MCF 10A (cell line): ENCODE measurements around the gene ATAD1. TPM values are rescaled to one million over a fixed set of nuclear protein-coding genes. Genes with fewer than 3 reads are reported as not detected.
"Not testable (repeated sequence)": the region's sequence is repeated elsewhere in the genome, so short reads cannot be mapped to it uniquely, and the experiment has no call there.

ENCODE experiments used
- BruUV-seq: library from RNA; stranded (reverse); fragments of 400-500 nt; replicated peaks from 2 replicates; lab custom pipeline; 2021; lab: Mats Ljungman, UMichigan
- CTCF ChIA-PET: fragments of 300-600 bp; sonication (Branson Sonifier 250); formaldehyde crosslinking; extraction: SDS; loops from one replicate; lab custom pipeline; 2021; ENCODE audit warnings: antibody characterized with exemption, inconsistent platforms; lab: Yijun Ruan, JAX
- POLR2A ChIA-PET: fragments of 300-600, 350-650 bp; sonication (Branson Sonifier 250); formaldehyde crosslinking; extraction: SDS; loops from one replicate; lab custom pipeline; 2020; ENCODE audit warnings: antibody characterized with exemption, inconsistent platforms; lab: Yijun Ruan, JAX
- DNase-seq: peaks from one replicate; pipeline ENCODE4 v3.0.0-alpha.2; 2018; ENCODE audit not compliant: unreplicated experiment
- H3K27ac Mint-ChIP-seq: one replicate; pipeline ENCODE4 v1.8.0; 2022; ENCODE audit warnings: mild to moderate bottlenecking, low read depth, mixed read lengths; ENCODE audit not compliant: unreplicated experiment
- H3K27me3 Mint-ChIP-seq: one replicate; pipeline ENCODE4 v1.8.0; 2022; ENCODE audit warnings: mixed read lengths; ENCODE audit not compliant: insufficient read depth, unreplicated experiment
- H3K36me3 Mint-ChIP-seq: one replicate; pipeline ENCODE4 v1.8.0; 2022; ENCODE audit warnings: mild to moderate bottlenecking, moderate library complexity, mixed read lengths; ENCODE audit not compliant: insufficient read depth, unreplicated experiment
- H3K4me1 Mint-ChIP-seq: one replicate; pipeline ENCODE4 v1.8.0; 2022; ENCODE audit warnings: mixed read lengths; ENCODE audit not compliant: insufficient read depth, unreplicated experiment
- H3K4me3 Mint-ChIP-seq: one replicate; pipeline ENCODE4 v1.8.0; 2022; ENCODE audit warnings: mild to moderate bottlenecking, moderate library complexity, mixed read lengths; ENCODE audit not compliant: unreplicated experiment
- H3K9me3 Mint-ChIP-seq: one replicate; pipeline ENCODE4 v1.8.0; 2022; ENCODE audit warnings: mixed read lengths; ENCODE audit not compliant: unreplicated experiment
- intact Hi-C: fragments of 100-400 bp; cut with micrococcal nuclease; formaldehyde crosslinking; loops from 2 replicates; pipeline ENCODE4 v1.14.1; 2022
- total RNA-seq: library from RNA; stranded (reverse); gene quantifications from 2 replicates; pipeline ENCODE4 v1.2.3, GENCODE V29; 2022
- TF ChIP-seq, protein P1 (sequence below): fragments of 200-600 bp; IDR thresholded peaks from one replicate; pipeline ENCODE4 v1.8.0; 2022; ENCODE audit warnings: antibody characterized with exemption, mild to moderate bottlenecking; ENCODE audit not compliant: unreplicated experiment

Gene ATAD1
- total RNA-seq, 1 experiment from 2014 or later, result 75.2 TPM

DNA sequence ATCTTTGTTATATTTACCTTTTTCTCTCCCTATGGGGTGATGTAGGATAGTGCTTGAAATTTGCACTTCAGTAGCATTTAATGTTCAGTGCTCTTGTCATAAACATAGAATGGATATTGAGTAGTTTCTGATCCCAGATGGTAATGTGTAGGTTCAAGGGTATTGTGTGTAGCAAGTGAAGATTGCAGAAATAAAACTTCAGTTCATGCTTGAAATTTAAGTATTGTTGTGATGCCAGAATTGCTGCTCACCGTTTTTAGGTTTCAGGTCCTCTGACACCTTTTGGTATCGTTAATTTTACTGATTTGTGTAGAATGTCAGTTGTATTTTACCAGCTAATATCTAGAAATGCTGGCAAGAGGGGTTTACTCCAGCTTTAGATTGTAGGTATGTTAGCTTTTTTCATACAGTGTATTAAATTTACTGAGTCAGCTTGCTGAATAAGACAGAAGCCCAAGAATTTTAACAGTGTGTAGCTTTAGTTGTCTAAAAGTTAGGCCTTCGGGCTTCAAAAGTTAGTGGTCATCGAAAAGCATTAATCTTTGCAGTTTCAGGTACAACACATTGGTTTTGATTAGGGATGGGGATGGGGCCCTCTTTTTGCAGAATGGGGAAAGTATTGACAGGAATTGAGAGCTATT is 47.3 kb upstream of the ATAD1 start:
- H3K27me3 Mint-ChIP-seq, result no peaks in the 10 kb centered on the region
- ChIA-PET POLR2A (interaction anchor here (0.6 to 7.8 kb wide), 22 partner anchors 10 to 1125 kb away, joined by 3 to 192 read pairs (median 5); partner anchors contain the start of genes ATAD1 and FAS), CTCF (interaction anchor here (0.9 to 1.4 kb wide), 4 partner anchors 13 to 344 kb away, joined by 3 to 5 read pairs (median 4); no protein-coding TSS in a partner anchor)
- peak; percentile 38 for DNase-seq
- no peaks in the 10 kb centered on the region for H3K9me3 Mint-ChIP-seq
- H3K27ac Mint-ChIP-seq, result peak overlapping the region; percentile 75
- H3K36me3 Mint-ChIP-seq, result peaks cover 7% of the 10 kb centered on the region
- TF ChIP-seq, protein P1, sequence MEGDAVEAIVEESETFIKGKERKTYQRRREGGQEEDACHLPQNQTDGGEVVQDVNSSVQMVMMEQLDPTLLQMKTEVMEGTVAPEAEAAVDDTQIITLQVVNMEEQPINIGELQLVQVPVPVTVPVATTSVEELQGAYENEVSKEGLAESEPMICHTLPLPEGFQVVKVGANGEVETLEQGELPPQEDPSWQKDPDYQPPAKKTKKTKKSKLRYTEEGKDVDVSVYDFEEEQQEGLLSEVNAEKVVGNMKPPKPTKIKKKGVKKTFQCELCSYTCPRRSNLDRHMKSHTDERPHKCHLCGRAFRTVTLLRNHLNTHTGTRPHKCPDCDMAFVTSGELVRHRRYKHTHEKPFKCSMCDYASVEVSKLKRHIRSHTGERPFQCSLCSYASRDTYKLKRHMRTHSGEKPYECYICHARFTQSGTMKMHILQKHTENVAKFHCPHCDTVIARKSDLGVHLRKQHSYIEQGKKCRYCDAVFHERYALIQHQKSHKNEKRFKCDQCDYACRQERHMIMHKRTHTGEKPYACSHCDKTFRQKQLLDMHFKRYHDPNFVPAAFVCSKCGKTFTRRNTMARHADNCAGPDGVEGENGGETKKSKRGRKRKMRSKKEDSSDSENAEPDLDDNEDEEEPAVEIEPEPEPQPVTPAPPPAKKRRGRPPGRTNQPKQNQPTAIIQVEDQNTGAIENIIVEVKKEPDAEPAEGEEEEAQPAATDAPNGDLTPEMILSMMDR, result no peak
- peak overlapping the region; percentile 87 for H3K4me3 Mint-ChIP-seq
- intact Hi-C loops, result no loop called here
- H3K4me1 Mint-ChIP-seq, result peaks cover 20% of the 10 kb centered on the region
- BruUV-seq, result no TSS peak

DNA sequence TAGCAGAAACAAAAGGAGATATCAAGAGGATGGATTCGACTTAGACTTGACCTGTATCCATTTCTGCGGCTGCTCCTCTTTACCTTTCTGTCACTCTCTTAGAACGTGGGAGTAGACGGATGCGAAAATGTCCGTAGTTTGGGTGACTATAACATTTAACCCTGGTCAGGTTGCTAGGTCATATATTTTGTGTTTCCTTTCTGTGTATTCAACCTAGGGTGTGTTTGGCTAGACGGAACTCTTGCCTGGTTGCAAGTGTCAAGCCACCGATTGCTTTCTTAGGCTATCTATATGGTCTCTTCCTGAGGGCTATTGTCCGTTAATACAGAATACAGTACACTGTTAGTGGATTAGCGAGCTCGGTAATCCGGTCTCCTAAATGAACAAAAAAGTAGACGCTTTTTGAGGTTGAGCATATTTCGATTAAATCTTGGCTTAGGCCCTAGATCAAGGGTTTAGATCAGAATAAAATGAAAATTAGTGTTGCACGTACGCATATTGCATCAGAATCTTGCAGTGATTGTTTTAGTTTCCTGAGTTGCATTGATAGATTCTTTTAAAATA is 46.6 kb upstream of the ATAD1 start:
- ChIA-PET POLR2A (interaction anchor here (0.8 to 7.8 kb wide), 15 partner anchors 11 to 1126 kb away, joined by 3 to 192 read pairs (median 49); partner anchors contain the start of genes ATAD1 and FAS), CTCF (interaction anchor here (1.2 to 2.3 kb wide), 2 partner anchors 9 to 267 kb away, joined by 3 to 9 read pairs; no protein-coding TSS in a partner anchor)

DNA sequence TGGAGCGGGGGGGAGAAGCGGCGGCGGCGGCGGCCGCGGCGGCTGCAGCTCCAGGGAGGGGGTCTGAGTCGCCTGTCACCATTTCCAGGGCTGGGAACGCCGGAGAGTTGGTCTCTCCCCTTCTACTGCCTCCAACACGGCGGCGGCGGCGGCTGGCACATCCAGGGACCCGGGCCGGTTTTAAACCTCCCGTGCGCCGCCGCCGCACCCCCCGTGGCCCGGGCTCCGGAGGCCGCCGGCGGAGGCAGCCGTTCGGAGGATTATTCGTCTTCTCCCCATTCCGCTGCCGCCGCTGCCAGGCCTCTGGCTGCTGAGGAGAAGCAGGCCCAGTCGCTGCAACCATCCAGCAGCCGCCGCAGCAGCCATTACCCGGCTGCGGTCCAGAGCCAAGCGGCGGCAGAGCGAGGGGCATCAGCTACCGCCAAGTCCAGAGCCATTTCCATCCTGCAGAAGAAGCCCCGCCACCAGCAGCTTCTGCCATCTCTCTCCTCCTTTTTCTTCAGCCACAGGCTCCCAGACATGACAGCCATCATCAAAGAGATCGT is 46.0 kb upstream of the ATAD1 start:
- Mint-ChIP-seq H3K27ac (peak overlapping the region; percentile 83), H3K4me3 (peak overlapping the region; percentile 87), H3K4me1 (peaks cover 16% of the 10 kb centered on the region)
- POLR2A ChIA-PET, result interaction anchor here (0.8 to 7.8 kb wide), 25 partner anchors 11 to 689 kb away, joined by 3 to 192 read pairs (median 5); partner anchors contain the start of gene ATAD1
- not testable (repeated sequence) for H3K9me3 Mint-ChIP-seq, DNase-seq, BruUV-seq, H3K27me3 Mint-ChIP-seq, H3K36me3 Mint-ChIP-seq
- intact Hi-C loops, result loop anchor here (1.0 to 5.0 kb wide), 8 partner anchors 47 to 455 kb away; partner anchors contain the start of gene ATAD1
- CTCF ChIA-PET, result interaction anchor here (2.3 to 3.6 kb wide), 2 partner anchors 10 to 523 kb away, joined by 9 to 56 read pairs; no protein-coding TSS in a partner anchor

More for the DNA sequence above, 46.6 kb upstream of the ATAD1 start:
- peak; percentile 50 for DNase-seq
- intact Hi-C loops, result loop anchor here (1.0 to 5.0 kb wide), 7 partner anchors 47 to 418 kb away; partner anchors contain the start of gene ATAD1
- peak overlapping the region; percentile 75 for H3K27ac Mint-ChIP-seq
- BruUV-seq, result TSS peak; percentile 26
- no peaks in the 10 kb centered on the region for H3K27me3 Mint-ChIP-seq
- TF ChIP-seq, protein P1, result no peak
- peaks cover 7% of the 10 kb centered on the region for H3K36me3 Mint-ChIP-seq
- H3K4me3 Mint-ChIP-seq, result peak overlapping the region; percentile 87
- peaks cover 16% of the 10 kb centered on the region for H3K4me1 Mint-ChIP-seq
- no peaks in the 10 kb centered on the region for H3K9me3 Mint-ChIP-seq

DNA sequence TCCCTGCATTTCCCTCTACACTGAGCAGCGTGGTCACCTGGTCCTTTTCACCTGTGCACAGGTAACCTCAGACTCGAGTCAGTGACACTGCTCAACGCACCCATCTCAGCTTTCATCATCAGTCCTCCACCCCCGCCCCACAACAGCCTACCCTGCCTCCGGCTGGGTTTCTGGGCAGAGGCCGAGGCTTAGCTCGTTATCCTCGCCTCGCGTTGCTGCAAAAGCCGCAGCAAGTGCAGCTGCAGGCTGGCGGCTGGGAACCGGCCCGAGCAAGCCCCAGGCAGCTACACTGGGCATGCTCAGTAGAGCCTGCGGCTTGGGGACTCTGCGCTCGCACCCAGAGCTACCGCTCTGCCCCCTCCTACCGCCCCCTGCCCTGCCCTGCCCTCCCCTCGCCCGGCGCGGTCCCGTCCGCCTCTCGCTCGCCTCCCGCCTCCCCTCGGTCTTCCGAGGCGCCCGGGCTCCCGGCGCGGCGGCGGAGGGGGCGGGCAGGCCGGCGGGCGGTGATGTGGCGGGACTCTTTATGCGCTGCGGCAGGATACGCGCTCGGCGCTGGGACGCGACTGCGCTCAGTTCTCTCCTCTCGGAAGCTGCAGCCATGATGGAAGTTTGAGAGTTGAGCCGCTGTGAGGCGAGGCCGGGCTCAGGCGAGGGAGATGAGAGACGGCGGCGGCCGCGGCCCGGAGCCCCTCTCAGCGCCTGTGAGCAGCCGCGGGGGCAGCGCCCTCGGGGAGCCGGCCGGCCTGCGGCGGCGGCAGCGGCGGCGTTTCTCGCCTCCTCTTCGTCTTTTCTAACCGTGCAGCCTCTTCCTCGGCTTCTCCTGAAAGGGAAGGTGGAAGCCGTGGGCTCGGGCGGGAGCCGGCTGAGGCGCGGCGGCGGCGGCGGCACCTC is 45.3 kb upstream of the ATAD1 start, which contains the start of the genes KLLN and PTEN:
KLLN (minus strand) TSS at position 481 of the 891 bp plus-strand sequence. CDS start 1,046 bp downstream, outside the sequence.
PTEN (plus strand) TSS at position 573 of the 891 bp plus-strand sequence. CDS start 845 bp downstream, outside the sequence.
- DNase-seq, result peak; percentile 89
- TF ChIP-seq, protein P1, result no peak
- no TSS peak for BruUV-seq
- H3K27me3 Mint-ChIP-seq, result no peaks in the 10 kb centered on the region
- H3K36me3 Mint-ChIP-seq, result peaks cover 7% of the 10 kb centered on the region
- peak within 1 kb of the TSS; percentile 87 for H3K4me3 Mint-ChIP-seq
- CTCF ChIA-PET, result interaction anchor here (0.6 to 3.6 kb wide), 10 partner anchors 10 to 524 kb away, joined by 3 to 56 read pairs (median 3); no protein-coding TSS in a partner anchor
- POLR2A ChIA-PET, result interaction anchor here (0.6 to 7.8 kb wide), 44 partner anchors 12 to 1127 kb away, joined by 3 to 192 read pairs (median 5); partner anchors contain the start of genes ATAD1 and FAS
- H3K27ac Mint-ChIP-seq, result peak within 1 kb of the TSS; percentile 83
- H3K9me3 Mint-ChIP-seq, result no peaks in the 10 kb centered on the region
- intact Hi-C loops, result loop anchor here (2.0 to 5.0 kb wide), 7 partner anchors 46 to 456 kb away; partner anchors contain the start of gene ATAD1
- H3K4me1 Mint-ChIP-seq, result peaks cover 16% of the 10 kb centered on the region
